GM23338 (cell line): ENCODE measurements around the gene HSPB2. TPM values are rescaled to one million over a fixed set of nuclear protein-coding genes. Genes with fewer than 3 reads are reported as not detected.

Source experiments
- ATAC-seq: fragments of 200-7000 bp; cut with Tn5 transposase; 3 replicates; pipeline ENCODE4 v1.9.1; 2020
- DNase-seq: peaks from one replicate; pipeline ENCODE4 v3.0.0-alpha.2; 2015; ENCODE audit warnings: low spot score
- H2AFZ ChIP-seq: fragments of 200-600 bp; sonication (generic); 2 replicates; pipeline ENCODE4 v1.8.0; 2016; ENCODE audit warnings: antibody characterized with exemption, mild to moderate bottlenecking, moderate library complexity
- H3F3A ChIP-seq: fragments of 200-600 bp; sonication (generic); replicated peaks from 2 replicates; pipeline ENCODE4 v1.8.0; 2017; ENCODE audit warnings: antibody characterized with exemption, mixed run types, low read depth
- H3K27ac ChIP-seq: fragments of 200-600 bp; sonication (generic); 2 replicates; pipeline ENCODE4 v1.6.1; 2016; ENCODE audit warnings: low read depth
- H3K27me3 ChIP-seq: fragments of 200-600 bp; sonication (generic); 2 replicates; pipeline ENCODE4 v1.8.0; 2016; ENCODE audit warnings: mild to moderate bottlenecking, mixed run types, moderate library complexity; ENCODE audit not compliant: insufficient read depth
- H3K36me3 ChIP-seq: fragments of 200-600 bp; sonication (generic); 2 replicates; pipeline ENCODE4 v1.8.0; 2016; ENCODE audit warnings: mild to moderate bottlenecking; ENCODE audit not compliant: insufficient read depth
- H3K4me1 ChIP-seq: fragments of 200-600 bp; sonication (generic); 2 replicates; pipeline ENCODE4 v1.8.0; 2016; ENCODE audit warnings: mild to moderate bottlenecking, moderate library complexity; ENCODE audit not compliant: insufficient read depth
- H3K4me2 ChIP-seq: fragments of 200-600 bp; sonication (generic); 2 replicates; pipeline ENCODE4 v1.7.1; 2017; ENCODE audit warnings: mixed run types
- H3K4me3 ChIP-seq: fragments of 200-600 bp; sonication (generic); 2 replicates; pipeline ENCODE4 v1.6.1; 2016; ENCODE audit warnings: mixed run types
- H3K79me2 ChIP-seq: fragments of 200-600 bp; sonication (generic); replicated peaks from 2 replicates; pipeline ENCODE4 v1.8.0; 2017; ENCODE audit warnings: mild to moderate bottlenecking; ENCODE audit not compliant: insufficient read depth
- H3K9me2 ChIP-seq: fragments of 200-600 bp; sonication (generic); 2 replicates; pipeline ENCODE4 v1.8.0; 2017; ENCODE audit not compliant: insufficient read depth
- H4K20me1 ChIP-seq: fragments of 200-600 bp; sonication (generic); replicated peaks from 2 replicates; pipeline ENCODE4 v1.8.0; 2017; ENCODE audit warnings: mild to moderate bottlenecking; ENCODE audit not compliant: insufficient read depth
- H3K27ac Mint-ChIP-seq: 2 replicates; pipeline ENCODE4 v1.8.0; 2020; ENCODE audit warnings: inconsistent platforms, mild to moderate bottlenecking, moderate library complexity, mixed read lengths
- H3K27me3 Mint-ChIP-seq: 3 replicates; pipeline ENCODE4 v1.8.0; 2022; ENCODE audit warnings: low read depth, mild to moderate bottlenecking, moderate library complexity, mixed read lengths, inconsistent platforms; ENCODE audit not compliant: insufficient read depth, poor library complexity
- H3K36me3 Mint-ChIP-seq: 3 replicates; pipeline ENCODE4 v1.8.0; 2021; ENCODE audit warnings: low read depth, mild to moderate bottlenecking, inconsistent platforms, moderate library complexity, mixed read lengths
- H3K4me1 Mint-ChIP-seq: 3 replicates; pipeline ENCODE4 v1.8.0; 2020; ENCODE audit warnings: mild to moderate bottlenecking, inconsistent platforms, mixed read lengths
- H3K4me3 Mint-ChIP-seq: 3 replicates; pipeline ENCODE4 v1.8.0; 2021; ENCODE audit warnings: moderate library complexity, mild to moderate bottlenecking, inconsistent platforms, mixed read lengths
- H3K9me3 Mint-ChIP-seq: 3 replicates; pipeline ENCODE4 v1.8.0; 2020; ENCODE audit warnings: moderate library complexity, mild to moderate bottlenecking, inconsistent platforms, mixed read lengths
- CREB1 ChIP-seq: fragments of 250-450 bp; sonication (Bioruptor Pico); IDR thresholded peaks from 2 replicates; pipeline ENCODE4 v1.5.0; 2020; ENCODE audit warnings: low read depth, mild to moderate bottlenecking, moderate library complexity
- EZH2phosphoT487 ChIP-seq: fragments of 200-600 bp; sonication (generic); IDR thresholded peaks from one replicate; pipeline ENCODE4 v1.8.1; 2018; ENCODE audit warnings: antibody characterized with exemption; ENCODE audit not compliant: unreplicated experiment
- JUNB ChIP-seq: IDR thresholded peaks from one replicate; pipeline ENCODE4 v1.6.1; 2016; ENCODE audit warnings: antibody characterized with exemption; ENCODE audit not compliant: unreplicated experiment
- POLR2AphosphoS5 ChIP-seq: IDR thresholded peaks from 2 replicates; pipeline ENCODE4 v1.6.1; 2016; ENCODE audit warnings: antibody characterized with exemption, low read depth
- STAT1 ChIP-seq: IDR thresholded peaks from one replicate; pipeline ENCODE4 v1.6.1; 2016; ENCODE audit warnings: antibody characterized with exemption; ENCODE audit not compliant: unreplicated experiment
- ZNF114 ChIP-seq: fragments of 250-450 bp; sonication (Bioruptor Pico); IDR thresholded peaks from 2 replicates; pipeline ENCODE4 v1.5.0; 2020; ENCODE audit warnings: mild to moderate bottlenecking, moderate library complexity
- polyA plus RNA-seq: library from polyadenylated mRNA; unstranded; fragments of >200 nt; fragmentation: Nextera tagmentation; extraction: Ambion mirVana; gene quantifications from 2 replicates; pipeline ENCODE4 v1.2.1, GENCODE V29; 2016
- total RNA-seq: library from RNA; depleted of rRNA; stranded (reverse); fragments of >200 nt; shearing (Covaris generic); gene quantifications from 2 replicates; pipeline ENCODE4 v1.2.3, GENCODE V29; 2014
- TF ChIP-seq, protein P1 (sequence below), 2 experiments: fragments of 200-600 bp in 1 of 2; sonication (generic) in 1 of 2; conservative IDR thresholded peaks; 2 replicates each; pipeline versions ENCODE4 v1.5.1 to v1.6.1; 2016 to 2017; ENCODE audit warnings: antibody characterized with exemption in 2 of 2, low read depth in 2 of 2, mild to moderate bottlenecking in 2 of 2, moderate library complexity in 1 of 2
- TF ChIP-seq, protein P2 (sequence below): IDR thresholded peaks from one replicate; pipeline ENCODE4 v1.6.1; 2018; ENCODE audit warnings: antibody characterized with exemption; ENCODE audit not compliant: unreplicated experiment

Gene HSPB2
- total and polyA plus RNA-seq, 2 experiments from 2014 or later, result 1.0 to 2.6 TPM

DNA sequence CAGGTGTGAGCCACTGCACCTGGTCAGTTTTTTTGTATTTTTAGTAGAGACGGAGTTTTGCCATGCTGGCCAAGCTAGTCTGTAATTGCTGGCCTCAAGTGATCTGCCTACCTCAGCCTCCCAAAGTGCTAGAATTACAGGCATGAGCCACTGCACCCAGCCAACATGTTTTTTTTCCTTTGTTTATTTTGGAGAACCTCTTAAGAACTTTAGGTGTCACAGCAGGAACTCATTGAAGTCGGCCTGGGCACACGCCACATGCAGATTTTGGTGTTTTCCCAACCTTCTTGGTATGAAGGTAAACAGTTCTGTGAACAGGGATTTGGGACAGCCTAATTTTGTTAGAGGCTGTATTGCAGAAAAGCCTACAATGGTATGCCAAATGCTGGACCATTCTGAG, 34.0 kb downstream of the HSPB2 start:
- Histone ChIP-seq H3K4me1 (no peaks in the 10 kb centered on the region), H3F3A (no peaks in the 10 kb centered on the region), H2AFZ (no peak overlapping the region), H3K27ac (peak overlapping the region; percentile 20; the same call in 1 of the 2 replicates), H3K27me3 (no peaks in the 10 kb centered on the region), H3K79me2 (no peaks in the 10 kb centered on the region), H3K4me3 (no peak overlapping the region), H4K20me1 (no peaks in the 10 kb centered on the region; the same call in 1 of the 2 replicates), H3K4me2 (no peak overlapping the region), H3K9me2 (no peaks in the 10 kb centered on the region), H3K36me3 (no peaks in the 10 kb centered on the region)
- TF ChIP-seq JUNB (no peak), CREB1 (CRISPR knock-in tag) (no peak)
- TF ChIP-seq, protein P1, sequence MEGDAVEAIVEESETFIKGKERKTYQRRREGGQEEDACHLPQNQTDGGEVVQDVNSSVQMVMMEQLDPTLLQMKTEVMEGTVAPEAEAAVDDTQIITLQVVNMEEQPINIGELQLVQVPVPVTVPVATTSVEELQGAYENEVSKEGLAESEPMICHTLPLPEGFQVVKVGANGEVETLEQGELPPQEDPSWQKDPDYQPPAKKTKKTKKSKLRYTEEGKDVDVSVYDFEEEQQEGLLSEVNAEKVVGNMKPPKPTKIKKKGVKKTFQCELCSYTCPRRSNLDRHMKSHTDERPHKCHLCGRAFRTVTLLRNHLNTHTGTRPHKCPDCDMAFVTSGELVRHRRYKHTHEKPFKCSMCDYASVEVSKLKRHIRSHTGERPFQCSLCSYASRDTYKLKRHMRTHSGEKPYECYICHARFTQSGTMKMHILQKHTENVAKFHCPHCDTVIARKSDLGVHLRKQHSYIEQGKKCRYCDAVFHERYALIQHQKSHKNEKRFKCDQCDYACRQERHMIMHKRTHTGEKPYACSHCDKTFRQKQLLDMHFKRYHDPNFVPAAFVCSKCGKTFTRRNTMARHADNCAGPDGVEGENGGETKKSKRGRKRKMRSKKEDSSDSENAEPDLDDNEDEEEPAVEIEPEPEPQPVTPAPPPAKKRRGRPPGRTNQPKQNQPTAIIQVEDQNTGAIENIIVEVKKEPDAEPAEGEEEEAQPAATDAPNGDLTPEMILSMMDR (conservative IDR thresholded peaks at IDR 0.05; ENCODE audit: low read depth in 2 of 2), result no peak
- peaks cover 3% of the 10 kb centered on the region; the same call in 2 of the 3 replicates for H3K36me3 Mint-ChIP-seq
- H3K4me1 Mint-ChIP-seq, result peaks cover 13% of the 10 kb centered on the region; the same call in 2 of the 3 replicates
- DNase-seq, result no peak
- no peak overlapping the region for H3K4me3 Mint-ChIP-seq
- no peak overlapping the region for H3K27ac Mint-ChIP-seq
- H3K9me3 Mint-ChIP-seq, result peaks cover 4% of the 10 kb centered on the region; the same call in 1 of the 3 replicates
- no peak for ATAC-seq
- peaks cover 3% of the 10 kb centered on the region for H3K27me3 Mint-ChIP-seq

DNA sequence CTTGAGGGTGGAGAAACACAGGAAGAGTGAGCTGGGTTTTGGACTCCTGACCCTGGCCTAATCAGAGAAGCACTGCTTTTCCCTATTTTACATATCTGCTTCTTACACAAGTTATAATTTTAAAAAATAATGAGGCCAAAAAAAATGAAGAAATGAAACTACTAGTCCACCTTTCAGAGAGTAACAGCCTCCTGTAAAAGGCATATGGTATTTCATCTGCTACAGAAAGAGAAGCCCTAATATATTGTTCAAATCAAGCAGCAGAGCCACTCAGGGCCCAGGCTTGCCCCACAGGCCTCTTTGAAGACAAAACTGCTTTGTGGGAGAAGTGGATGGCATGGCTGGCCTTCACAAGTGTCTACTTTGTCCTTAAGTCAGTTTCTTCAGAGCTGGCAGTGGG, 34.6 kb downstream of the HSPB2 start:
- DNase-seq, result no peak
- Histone ChIP-seq H3K4me3 (no peak overlapping the region), H3K79me2 (no peaks in the 10 kb centered on the region), H3K4me1 (no peaks in the 10 kb centered on the region), H3K4me2 (no peak overlapping the region), H3K9me2 (no peaks in the 10 kb centered on the region), H3K36me3 (no peaks in the 10 kb centered on the region), H3K27me3 (no peaks in the 10 kb centered on the region), H2AFZ (no peak overlapping the region), H3F3A (no peaks in the 10 kb centered on the region), H3K27ac (peak overlapping the region; percentile 20; the same call in 1 of the 2 replicates), H4K20me1 (no peaks in the 10 kb centered on the region; the same call in 1 of the 2 replicates)
- H3K27ac Mint-ChIP-seq, result 0 out of 2 replicates have a peak overlapping the region, but pooled peaks have one; percentile 79
- peaks cover 13% of the 10 kb centered on the region; the same call in 2 of the 3 replicates for H3K4me1 Mint-ChIP-seq
- H3K36me3 Mint-ChIP-seq, result peaks cover 10% of the 10 kb centered on the region; the same call in 2 of the 3 replicates
- no peak for ATAC-seq
- no peak overlapping the region for H3K4me3 Mint-ChIP-seq
- peaks cover 10% of the 10 kb centered on the region; the same call in 2 of the 3 replicates for H3K9me3 Mint-ChIP-seq
- TF ChIP-seq EZH2phosphoT487, result no peak
- TF ChIP-seq ZNF114 (CRISPR knock-in tag), result no peak
- TF ChIP-seq, protein P2, sequence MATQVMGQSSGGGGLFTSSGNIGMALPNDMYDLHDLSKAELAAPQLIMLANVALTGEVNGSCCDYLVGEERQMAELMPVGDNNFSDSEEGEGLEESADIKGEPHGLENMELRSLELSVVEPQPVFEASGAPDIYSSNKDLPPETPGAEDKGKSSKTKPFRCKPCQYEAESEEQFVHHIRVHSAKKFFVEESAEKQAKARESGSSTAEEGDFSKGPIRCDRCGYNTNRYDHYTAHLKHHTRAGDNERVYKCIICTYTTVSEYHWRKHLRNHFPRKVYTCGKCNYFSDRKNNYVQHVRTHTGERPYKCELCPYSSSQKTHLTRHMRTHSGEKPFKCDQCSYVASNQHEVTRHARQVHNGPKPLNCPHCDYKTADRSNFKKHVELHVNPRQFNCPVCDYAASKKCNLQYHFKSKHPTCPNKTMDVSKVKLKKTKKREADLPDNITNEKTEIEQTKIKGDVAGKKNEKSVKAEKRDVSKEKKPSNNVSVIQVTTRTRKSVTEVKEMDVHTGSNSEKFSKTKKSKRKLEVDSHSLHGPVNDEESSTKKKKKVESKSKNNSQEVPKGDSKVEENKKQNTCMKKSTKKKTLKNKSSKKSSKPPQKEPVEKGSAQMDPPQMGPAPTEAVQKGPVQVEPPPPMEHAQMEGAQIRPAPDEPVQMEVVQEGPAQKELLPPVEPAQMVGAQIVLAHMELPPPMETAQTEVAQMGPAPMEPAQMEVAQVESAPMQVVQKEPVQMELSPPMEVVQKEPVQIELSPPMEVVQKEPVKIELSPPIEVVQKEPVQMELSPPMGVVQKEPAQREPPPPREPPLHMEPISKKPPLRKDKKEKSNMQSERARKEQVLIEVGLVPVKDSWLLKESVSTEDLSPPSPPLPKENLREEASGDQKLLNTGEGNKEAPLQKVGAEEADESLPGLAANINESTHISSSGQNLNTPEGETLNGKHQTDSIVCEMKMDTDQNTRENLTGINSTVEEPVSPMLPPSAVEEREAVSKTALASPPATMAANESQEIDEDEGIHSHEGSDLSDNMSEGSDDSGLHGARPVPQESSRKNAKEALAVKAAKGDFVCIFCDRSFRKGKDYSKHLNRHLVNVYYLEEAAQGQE, result no peak
- TF ChIP-seq STAT1, result no peak
- TF ChIP-seq POLR2AphosphoS5, result no peak
- peaks cover 3% of the 10 kb centered on the region for H3K27me3 Mint-ChIP-seq
